HFFc6 (cell line): ENCODE results near the gene SMNDC1. TPM values are rescaled to one million over a fixed set of nuclear protein-coding genes. Genes with fewer than 3 reads are reported as not detected.

Experiments used
- DNase-seq: peaks from one replicate; pipeline ENCODE4 v3.0.0-alpha.2; 2018
- H3K27ac Mint-ChIP-seq: 2 replicates; pipeline ENCODE4 v1.8.0; 2020; ENCODE audit warnings: mild to moderate bottlenecking, mixed read lengths
- H3K27me3 Mint-ChIP-seq: 2 replicates; pipeline ENCODE4 v1.8.0; 2021; ENCODE audit warnings: mild to moderate bottlenecking, moderate library complexity, mixed read lengths; ENCODE audit not compliant: insufficient read depth
- H3K36me3 Mint-ChIP-seq: 2 replicates; pipeline ENCODE4 v1.8.0; 2021; ENCODE audit warnings: low read depth, mixed read lengths
- H3K4me1 Mint-ChIP-seq: 2 replicates; pipeline ENCODE4 v1.8.0; 2020; ENCODE audit warnings: low read depth, mixed read lengths
- H3K4me3 Mint-ChIP-seq: 2 replicates; pipeline ENCODE4 v1.8.0; 2020; ENCODE audit warnings: mild to moderate bottlenecking, moderate library complexity, mixed read lengths
- H3K9me3 Mint-ChIP-seq: 2 replicates; pipeline ENCODE4 v1.8.0; 2020; ENCODE audit warnings: mild to moderate bottlenecking, mixed read lengths
- CTCF ChIP-seq: fragments of 200-600 bp; sonication (generic); IDR thresholded peaks from 2 replicates; pipeline ENCODE4 v1.5.0; 2021; ENCODE audit warnings: antibody characterized with exemption, mild to moderate bottlenecking
- total RNA-seq, 6 experiments: library from RNA; stranded (reverse); fragmentation: NEBNext Ultra II Directional; extraction: Animal tissue kit (Norgen Biotek cat#: 25700); gene quantifications; 2 replicates in 1 of 6; 3 replicates in 5 of 6; pipeline ENCODE4 v1.2.3, GENCODE V29; 2021

The SMNDC1 gene
- total RNA-seq, 6 experiments from 2014 or later: 31.5 to 37.5 (median 34.8) TPM

- Mint-ChIP-seq H3K36me3 (peaks cover 4% of the 10 kb centered on the region; the same call in 1 of the 2 replicates), H3K9me3 (no peaks in the 10 kb centered on the region), H3K27ac (no peak overlapping the region), H3K27me3 (peaks cover 3% of the 10 kb centered on the region; the same call in 1 of the 2 replicates), H3K4me3 (no peak overlapping the region), H3K4me1 (peaks cover 63% of the 10 kb centered on the region)
- TF ChIP-seq CTCF: no peak
- no peak for DNase-seq
These were observed 45.1 kb upstream of the SMNDC1 start for GRCh38 chr10:110349831-110350230.

GRCh38 chr10:110349386-110349785 lies 44.7 kb upstream of the SMNDC1 start:
- no peaks in the 10 kb centered on the region for H3K9me3 Mint-ChIP-seq
- H3K27me3 Mint-ChIP-seq: peaks cover 3% of the 10 kb centered on the region; the same call in 1 of the 2 replicates
- no peak overlapping the region for H3K27ac Mint-ChIP-seq
- H3K36me3 Mint-ChIP-seq: peaks cover 4% of the 10 kb centered on the region; the same call in 1 of the 2 replicates
- H3K4me1 Mint-ChIP-seq: peaks cover 63% of the 10 kb centered on the region
- no peak for TF ChIP-seq CTCF
- H3K4me3 Mint-ChIP-seq: no peak overlapping the region
- DNase-seq: no peak

GRCh38 chr10:110348336-110348735 lies 43.6 kb upstream of the SMNDC1 start:
- Mint-ChIP-seq H3K36me3 (peaks cover 4% of the 10 kb centered on the region; the same call in 1 of the 2 replicates), H3K9me3 (no peaks in the 10 kb centered on the region), H3K27me3 (peaks cover 3% of the 10 kb centered on the region; the same call in 1 of the 2 replicates), H3K4me3 (no peak overlapping the region), H3K27ac (no peak overlapping the region), H3K4me1 (peaks cover 55% of the 10 kb centered on the region)
- TF ChIP-seq CTCF: no peak
- no peak for DNase-seq

- no peak for TF ChIP-seq CTCF
- Mint-ChIP-seq H3K4me3 (no peak overlapping the region), H3K36me3 (peaks cover 4% of the 10 kb centered on the region; the same call in 1 of the 2 replicates), H3K27me3 (peaks cover 3% of the 10 kb centered on the region; the same call in 1 of the 2 replicates), H3K9me3 (no peaks in the 10 kb centered on the region), H3K4me1 (peaks cover 41% of the 10 kb centered on the region), H3K27ac (no peak overlapping the region)
- no peak for DNase-seq
These were observed 42.2 kb upstream of the SMNDC1 start for GRCh38 chr10:110346914-110347313.

GRCh38 chr10:110345286-110345685 lies 40.6 kb upstream of the SMNDC1 start:
- peaks cover 3% of the 10 kb centered on the region for H3K27me3 Mint-ChIP-seq
- H3K9me3 Mint-ChIP-seq: no peaks in the 10 kb centered on the region
- H3K4me1 Mint-ChIP-seq: peaks cover 34% of the 10 kb centered on the region
- H3K36me3 Mint-ChIP-seq: no peaks in the 10 kb centered on the region
- no peak overlapping the region for H3K27ac Mint-ChIP-seq
- DNase-seq: no peak
- no peak for TF ChIP-seq CTCF
- H3K4me3 Mint-ChIP-seq: no peak overlapping the region

GRCh38 chr10:110344622-110345021 lies 39.9 kb upstream of the SMNDC1 start:
- TF ChIP-seq CTCF: no peak
- H3K4me1 Mint-ChIP-seq: peaks cover 34% of the 10 kb centered on the region
- H3K4me3 Mint-ChIP-seq: no peak overlapping the region
- no peaks in the 10 kb centered on the region for H3K9me3 Mint-ChIP-seq
- no peaks in the 10 kb centered on the region for H3K36me3 Mint-ChIP-seq
- DNase-seq: no peak
- no peak overlapping the region for H3K27ac Mint-ChIP-seq
- no peaks in the 10 kb centered on the region; the same call in 1 of the 2 replicates for H3K27me3 Mint-ChIP-seq
